HG02588 (cell line): ENCODE measurements around the gene UBE2O.

Experiments
- ATAC-seq: cut with Tn5 transposase; IDR thresholded peaks from one replicate; pipeline ENCODE4 v1.9.1; 2021; ENCODE audit warnings: mild to moderate bottlenecking, moderate library complexity; ENCODE audit not compliant: unreplicated experiment

Gene UBE2O

GRCh38 chr17:76442341-76443338 is 10.3 kb downstream of the UBE2O start:
- no peak for ATAC-seq

GRCh38 chr17:76441686-76442340 is 11.1 kb downstream of the UBE2O start:
- ATAC-seq, result no peak

- no peak for ATAC-seq
Observed at GRCh38 chr17:76440751-76441362, 12.1 kb downstream of the UBE2O start.

- ATAC-seq, result no peak
Observed at GRCh38 chr17:76439314-76439928, 13.5 kb downstream of the UBE2O start.

- no peak for ATAC-seq
Observed at GRCh38 chr17:76438906-76439305, 14.0 kb downstream of the UBE2O start.

GRCh38 chr17:76437467-76438402 is 15.2 kb downstream of the UBE2O start:
- no peak for ATAC-seq

- ATAC-seq, result no peak
Observed at GRCh38 chr17:76435751-76436150, 17.2 kb downstream of the UBE2O start.

GRCh38 chr17:76434870-76435269 is 18.1 kb downstream of the UBE2O start:
- ATAC-seq, result no peak

- ATAC-seq, result no peak
Observed at GRCh38 chr17:76433693-76434092, 19.3 kb downstream of the UBE2O start.

- ATAC-seq, result no peak
Observed at GRCh38 chr17:76432712-76433336, 20.1 kb downstream of the UBE2O start.

- no peak for ATAC-seq
Observed at GRCh38 chr17:76432004-76432403, 20.9 kb downstream of the UBE2O start.

GRCh38 chr17:76431509-76431908 is 21.4 kb downstream of the UBE2O start:
- ATAC-seq, result no peak

- ATAC-seq, result no peak
Observed at GRCh38 chr17:76428511-76428910, 24.4 kb downstream of the UBE2O start.

- ATAC-seq, result no peak
Observed at GRCh38 chr17:76427501-76428231, 25.3 kb downstream of the UBE2O start.

GRCh38 chr17:76426853-76427252 is 26.1 kb downstream of the UBE2O start:
- ATAC-seq, result no peak

GRCh38 chr17:76422860-76423259 is 30.1 kb downstream of the UBE2O start:
- ATAC-seq, result no peak

GRCh38 chr17:76422406-76422805 is 30.5 kb downstream of the UBE2O start:
- ATAC-seq, result no peak

GRCh38 chr17:76421044-76421407 is 31.9 kb downstream of the UBE2O start:
- no peak for ATAC-seq
